NCI-H2029 (cell line): Measurements from ENCODE around the gene GNG12.

ENCODE experiments used
- DNase-seq: peaks from one replicate; lab custom pipeline; 2025; lab: John Stamatoyannopoulos, UW

Gene GNG12

GRCh38 chr1:67705735-67706453 lies 127.4 kb downstream of the GNG12 start:
- DNase-seq, result no peak

DNA sequence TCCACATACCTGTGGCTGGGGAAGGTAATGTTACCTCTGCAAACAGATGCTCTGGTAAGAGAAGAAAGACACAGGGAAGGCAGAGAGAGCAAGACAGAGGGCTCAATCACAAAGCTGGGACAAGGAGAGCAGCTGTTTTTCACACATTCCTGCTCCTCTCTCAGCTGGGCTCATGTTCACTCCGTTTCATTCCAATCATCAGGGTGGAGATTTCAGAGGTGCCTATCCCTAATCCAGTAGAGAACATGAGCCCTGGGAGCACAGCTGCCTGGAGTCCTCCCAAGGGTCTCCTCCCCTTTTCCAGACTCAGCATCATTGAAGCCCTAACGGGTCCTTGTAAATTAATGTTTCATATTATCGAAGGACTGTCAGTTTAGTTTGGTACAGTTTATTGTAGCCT lies 128.9 kb downstream of the GNG12 start:
- DNase-seq, result no peak

DNA sequence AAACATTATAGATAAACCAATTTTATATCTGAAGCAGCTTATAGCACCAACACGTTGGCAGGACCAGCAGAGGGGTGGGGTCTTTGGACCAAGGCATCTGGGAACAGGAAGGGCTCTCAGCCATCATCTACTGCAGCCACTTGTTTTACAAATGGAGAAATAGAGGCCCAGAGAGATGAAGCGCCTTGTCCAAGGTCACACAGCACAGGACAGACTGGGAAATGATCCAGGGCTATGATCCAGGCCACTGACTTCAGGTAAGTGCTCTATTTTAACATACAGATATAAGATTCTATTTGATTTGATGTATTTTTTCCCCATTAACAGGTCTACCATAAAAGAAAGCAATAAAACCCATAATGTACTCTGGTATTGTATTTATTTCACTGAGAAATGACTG lies 131.4 kb downstream of the GNG12 start:
- no peak for DNase-seq

DNA sequence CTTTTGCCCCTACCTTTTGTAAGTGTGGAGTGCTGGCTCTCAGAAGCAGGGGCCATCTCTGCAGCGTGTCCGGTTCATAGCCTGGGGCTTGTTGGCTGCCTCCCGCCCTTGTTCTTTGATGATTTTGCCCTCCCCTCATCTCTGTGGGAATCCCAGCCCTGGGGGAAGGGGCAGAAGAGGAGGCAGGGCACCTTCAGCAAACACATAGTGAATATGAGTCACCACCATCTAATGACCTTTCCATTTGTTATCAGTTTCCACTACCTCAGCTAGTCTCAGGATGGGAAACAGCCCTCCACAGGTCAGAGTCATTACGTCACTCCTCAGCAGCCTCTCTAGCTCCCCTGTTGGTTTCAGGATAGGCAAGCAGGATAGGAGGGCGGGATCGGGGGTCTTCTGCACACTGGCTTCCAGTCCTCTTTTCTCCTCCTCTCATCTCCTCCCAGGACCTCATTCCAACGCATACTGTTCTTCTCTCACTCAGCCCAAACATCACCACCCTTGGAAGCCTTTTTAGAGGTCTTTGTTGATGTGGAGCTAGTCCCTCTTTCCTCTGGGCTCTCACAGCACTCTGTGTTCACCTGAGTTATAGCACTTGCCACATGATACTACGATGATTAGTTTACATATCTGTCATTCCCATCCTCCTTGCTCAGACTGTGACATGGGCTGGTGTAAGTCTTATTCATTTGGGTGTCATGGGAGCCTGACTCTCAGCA lies 132.4 kb downstream of the GNG12 start:
- peak; percentile 69 for DNase-seq

GRCh38 chr1:67700220-67700619 lies 133.0 kb downstream of the GNG12 start:
- DNase-seq, result no peak

DNA sequence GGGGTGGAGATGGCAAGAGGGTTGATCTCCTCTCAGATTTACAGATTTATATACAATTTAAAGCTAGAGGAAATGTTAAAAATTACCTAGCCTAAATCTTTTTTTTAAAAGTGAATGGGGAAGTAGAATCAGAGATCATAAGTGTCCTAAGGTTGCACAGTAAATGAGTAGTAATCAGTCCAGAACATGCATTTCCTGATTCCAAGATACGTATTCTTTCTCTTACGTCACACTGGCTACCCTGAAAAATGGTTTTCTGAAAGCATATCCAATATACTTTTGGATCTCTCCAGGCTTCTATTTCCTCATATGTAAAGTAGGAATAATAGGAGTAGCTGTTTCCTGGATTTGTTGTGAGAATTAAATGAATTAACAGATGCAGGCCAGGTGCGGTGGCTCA lies 136.6 kb downstream of the GNG12 start:
- DNase-seq, result no peak

- no peak for DNase-seq
These were observed 137.3 kb downstream of the GNG12 start for GRCh38 chr1:67695963-67696362.

- peak; percentile 70 for DNase-seq
These were observed 141.6 kb downstream of the GNG12 start for GRCh38 chr1:67691712-67692111.

GRCh38 chr1:67690411-67690810 lies 142.9 kb downstream of the GNG12 start:
- DNase-seq, result no peak

- no peak for DNase-seq
These were observed 143.3 kb downstream of the GNG12 start for GRCh38 chr1:67690018-67690363.

DNA sequence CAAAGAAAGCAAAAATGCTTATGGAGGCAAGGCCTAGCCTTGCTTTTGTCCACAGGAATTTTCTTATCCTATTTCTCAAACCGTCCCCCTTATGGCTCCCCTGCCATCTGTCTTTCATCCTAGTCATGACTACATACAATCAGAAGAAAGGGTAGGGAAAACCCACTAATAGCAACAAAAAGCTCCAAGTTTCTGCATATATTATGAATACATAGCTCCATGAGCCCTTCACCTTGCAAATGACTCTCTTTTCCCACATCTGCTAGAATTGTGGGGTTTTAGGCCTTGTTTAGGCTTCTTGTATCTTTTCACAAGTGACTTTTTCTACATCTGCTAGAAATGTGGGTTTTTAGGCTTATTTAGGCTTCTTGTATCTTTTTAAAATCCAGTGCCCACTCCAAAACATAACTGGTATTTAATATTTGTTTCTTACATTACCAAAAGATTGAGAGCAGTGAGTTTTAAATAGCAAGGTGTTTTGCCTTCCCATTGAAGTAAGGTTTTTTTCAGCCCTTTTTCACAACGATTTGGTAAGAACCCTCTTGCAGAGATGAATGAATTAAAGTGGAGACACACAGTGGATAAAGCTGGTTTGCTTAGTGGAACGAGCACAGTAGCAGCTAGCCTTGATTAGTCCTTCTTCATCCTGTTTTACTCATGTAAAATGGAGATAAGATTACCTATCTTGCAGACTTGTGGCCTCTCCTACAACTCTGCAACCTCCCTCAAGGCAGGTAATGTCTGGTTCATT lies 143.8 kb downstream of the GNG12 start:
- no peak for DNase-seq

DNA sequence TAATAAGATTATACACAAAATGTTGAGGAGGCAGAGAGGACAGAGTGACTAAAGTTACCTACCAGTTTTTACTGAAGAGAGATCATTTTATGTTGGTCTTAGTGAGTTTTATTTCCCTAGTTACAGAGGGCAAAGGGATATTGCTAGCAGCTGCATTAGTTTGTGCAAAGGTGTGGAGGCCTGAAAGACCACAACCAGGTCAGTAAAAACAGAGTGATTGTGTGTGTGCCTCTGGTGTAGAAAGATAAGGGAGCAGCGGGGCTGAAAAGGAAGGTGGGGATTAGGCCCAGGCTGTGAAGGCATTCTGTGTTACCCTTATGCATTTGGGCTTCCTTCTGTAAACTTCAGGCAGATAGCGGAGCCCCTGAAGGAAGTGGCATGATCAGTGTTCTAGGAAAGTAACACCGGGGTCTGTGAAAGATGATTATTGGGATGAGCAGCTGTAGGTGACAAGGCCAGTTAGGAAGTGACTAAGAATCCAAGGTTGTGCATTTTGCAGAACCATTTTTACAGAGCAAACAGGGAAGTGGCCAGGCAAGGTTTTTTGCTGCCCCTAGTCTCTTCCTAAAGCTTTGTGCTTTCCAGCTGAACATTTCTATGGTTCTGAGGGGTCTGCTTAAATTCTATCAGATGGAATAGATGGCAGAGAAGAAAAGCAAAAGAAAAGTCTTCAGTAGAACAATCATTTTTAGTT lies 144.6 kb downstream of the GNG12 start:
- DNase-seq, result no peak

DNA sequence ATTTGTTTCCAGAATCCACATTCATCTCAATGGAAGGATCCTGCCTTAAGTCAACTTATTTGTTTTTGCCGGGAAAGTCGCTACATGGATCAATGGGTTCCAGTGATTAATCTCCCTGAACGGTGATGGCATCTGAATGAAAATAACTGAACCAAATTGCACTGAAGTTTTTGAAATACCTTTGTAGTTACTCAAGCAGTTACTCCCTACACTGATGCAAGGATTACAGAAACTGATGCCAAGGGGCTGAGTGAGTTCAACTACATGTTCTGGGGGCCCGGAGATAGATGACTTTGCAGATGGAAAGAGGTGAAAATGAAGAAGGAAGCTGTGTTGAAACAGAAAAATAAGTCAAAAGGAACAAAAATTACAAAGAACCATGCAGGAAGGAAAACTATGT lies 145.6 kb downstream of the GNG12 start:
- no peak for DNase-seq

- no peak for DNase-seq
These were observed 146.1 kb downstream of the GNG12 start for GRCh38 chr1:67687198-67687545.

- peak; percentile 48 for DNase-seq
These were observed 146.7 kb downstream of the GNG12 start for GRCh38 chr1:67686267-67687197.

GRCh38 chr1:67685558-67686266 lies 147.6 kb downstream of the GNG12 start:
- peak; percentile 51 for DNase-seq

- DNase-seq, result peak; percentile 99
These were observed 148.2 kb downstream of the GNG12 start, which contains the start of gene GADD45A for GRCh38 chr1:67685067-67685557. Gene GADD45A, plus strand, starts transcription at chr1:67685201. Its CDS starts 294 bp downstream, at chr1:67685495.

GRCh38 chr1:67684526-67685066 lies 148.7 kb downstream of the GNG12 start:
- DNase-seq, result no peak

DNA sequence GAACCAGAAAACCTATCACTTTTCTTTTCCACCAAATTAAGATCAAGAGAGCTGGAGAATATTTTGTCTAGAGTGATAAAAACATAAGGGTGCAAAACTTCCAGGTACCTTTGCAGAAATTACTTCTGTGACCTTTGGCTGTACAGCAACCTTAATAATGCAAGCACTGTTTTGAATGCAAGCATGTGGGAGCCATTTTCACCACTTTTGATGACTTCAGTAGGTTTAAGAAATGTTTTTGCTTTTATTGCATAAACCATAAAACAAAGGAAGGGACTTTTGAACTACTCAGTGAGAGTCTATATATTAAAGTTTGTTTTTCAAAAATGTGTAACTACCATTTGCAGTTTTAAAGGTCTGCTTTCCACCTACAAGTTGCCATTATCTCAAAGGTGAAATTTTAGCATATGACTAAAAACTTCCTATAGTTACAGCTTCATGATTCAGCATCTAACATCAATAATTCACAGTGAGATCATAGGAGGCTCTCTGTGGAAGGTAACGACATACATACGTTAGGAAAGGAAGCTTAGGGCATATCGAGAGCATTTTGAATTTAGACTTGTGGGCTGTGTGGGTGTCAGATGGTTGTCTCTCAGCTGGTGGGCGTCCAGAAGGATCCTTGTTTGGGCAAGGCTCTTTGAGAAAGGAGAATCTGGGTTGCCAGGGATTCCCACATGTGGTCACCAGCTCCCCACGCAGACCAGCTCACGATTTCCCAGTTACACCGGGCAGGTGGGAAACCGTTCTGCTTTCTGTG lies 149.3 kb downstream of the GNG12 start:
- DNase-seq, result no peak
